ENCODE results near the gene PPDPF.

- TF ChIP-seq, protein P1, sequence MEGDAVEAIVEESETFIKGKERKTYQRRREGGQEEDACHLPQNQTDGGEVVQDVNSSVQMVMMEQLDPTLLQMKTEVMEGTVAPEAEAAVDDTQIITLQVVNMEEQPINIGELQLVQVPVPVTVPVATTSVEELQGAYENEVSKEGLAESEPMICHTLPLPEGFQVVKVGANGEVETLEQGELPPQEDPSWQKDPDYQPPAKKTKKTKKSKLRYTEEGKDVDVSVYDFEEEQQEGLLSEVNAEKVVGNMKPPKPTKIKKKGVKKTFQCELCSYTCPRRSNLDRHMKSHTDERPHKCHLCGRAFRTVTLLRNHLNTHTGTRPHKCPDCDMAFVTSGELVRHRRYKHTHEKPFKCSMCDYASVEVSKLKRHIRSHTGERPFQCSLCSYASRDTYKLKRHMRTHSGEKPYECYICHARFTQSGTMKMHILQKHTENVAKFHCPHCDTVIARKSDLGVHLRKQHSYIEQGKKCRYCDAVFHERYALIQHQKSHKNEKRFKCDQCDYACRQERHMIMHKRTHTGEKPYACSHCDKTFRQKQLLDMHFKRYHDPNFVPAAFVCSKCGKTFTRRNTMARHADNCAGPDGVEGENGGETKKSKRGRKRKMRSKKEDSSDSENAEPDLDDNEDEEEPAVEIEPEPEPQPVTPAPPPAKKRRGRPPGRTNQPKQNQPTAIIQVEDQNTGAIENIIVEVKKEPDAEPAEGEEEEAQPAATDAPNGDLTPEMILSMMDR (IDR thresholded peaks at IDR 0.05; ENCODE audit: insufficient read depth, low read depth, low read length) = no peak
- no peak for TF ChIP-seq EZH2 (IDR thresholded peaks at IDR 0.05; ENCODE audit: insufficient read depth, low read length)
These were observed 2.9 kb upstream of the PPDPF start for GRCh38 chr20:63517376-63518309.

Data from astrocyte (in vitro differentiated cells and primary cell).